Effector CD4-positive, alpha-beta T cell (primary cell): ENCODE measurements around the gene ABHD17A.
"Not testable (repeated sequence)": the region's sequence is repeated elsewhere in the genome, so short reads cannot be mapped to it uniquely, and the experiment has no call there.

Experiments
- DNase-seq: peaks from one replicate; pipeline ENCODE4 v3.0.0-alpha.2; 2020

ABHD17A gene

GRCh38 chr19:1880611-1881392, 4.5 kb downstream of the ABHD17A start:
- DNase-seq = no peak

DNA sequence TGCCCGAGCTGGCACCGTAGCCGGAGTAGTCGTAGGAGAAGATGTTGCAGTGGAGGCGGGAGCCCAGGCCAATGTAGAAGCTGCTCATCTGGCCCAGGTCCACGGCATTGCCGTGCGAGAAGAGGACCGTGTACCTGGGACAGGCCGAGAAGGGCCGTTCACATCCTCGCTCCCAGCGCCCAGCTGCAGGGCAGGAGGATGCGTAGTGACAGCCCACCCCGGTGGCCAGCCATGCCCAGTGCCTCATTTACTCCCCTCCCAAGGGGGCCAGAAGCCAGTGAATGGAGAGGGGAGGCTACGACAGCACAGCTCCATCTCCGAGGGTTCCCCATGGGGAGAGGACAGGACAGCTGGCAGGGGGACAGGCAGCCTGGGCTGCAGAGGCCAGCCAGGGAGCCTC, 5.3 kb downstream of the ABHD17A start:
- not testable (repeated sequence) for DNase-seq

DNA sequence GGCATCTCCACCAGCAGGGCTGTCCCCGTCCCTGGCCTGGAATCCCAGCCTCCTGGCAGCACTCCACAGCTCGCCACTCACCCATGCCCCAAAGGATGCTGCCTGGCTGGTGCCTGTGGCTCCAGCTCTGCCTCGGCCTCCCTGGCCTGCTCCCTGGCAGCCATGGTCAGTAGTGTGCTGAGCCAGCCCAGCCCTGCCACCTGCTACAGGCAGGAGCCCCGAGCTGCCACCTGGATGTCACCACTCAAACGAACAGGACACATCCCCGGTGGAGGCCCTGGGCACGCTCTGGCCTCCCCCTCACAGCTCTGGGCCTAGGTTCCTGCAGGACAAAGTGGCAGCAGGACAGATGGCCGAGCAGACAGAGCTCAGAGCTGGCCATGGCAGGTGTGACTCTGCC, 6.7 kb downstream of the ABHD17A start:
- DNase-seq = not testable (repeated sequence)

- DNase-seq = not testable (repeated sequence)
These were observed 8.0 kb downstream of the ABHD17A start for GRCh38 chr19:1877280-1877660.

GRCh38 chr19:1876496-1877279, 8.6 kb downstream of the ABHD17A start:
- not testable (repeated sequence) for DNase-seq

- DNase-seq = peak; percentile 82
These were observed 9.4 kb downstream of the ABHD17A start for GRCh38 chr19:1875646-1876495.

DNA sequence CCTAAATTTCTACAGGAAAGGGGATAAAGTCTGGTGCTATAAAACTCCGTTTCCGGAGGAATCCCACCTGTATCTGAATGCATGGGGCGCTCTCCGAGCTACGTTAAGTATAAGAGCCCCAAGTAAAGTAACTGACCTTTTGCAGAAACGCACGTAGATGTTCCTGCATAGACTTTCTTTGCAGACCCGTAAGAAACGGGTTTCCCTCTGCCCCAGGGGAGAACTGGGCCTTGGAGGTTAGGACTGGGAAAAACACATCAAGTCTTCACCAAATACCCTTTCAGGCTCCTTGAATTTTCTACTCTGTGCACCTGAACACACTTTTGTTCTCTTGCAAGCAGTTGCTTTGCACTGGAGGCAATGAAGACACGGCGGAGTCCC, 10.0 kb downstream of the ABHD17A start:
- not testable (repeated sequence) for DNase-seq

GRCh38 chr19:1874554-1875185, 10.6 kb downstream of the ABHD17A start:
- DNase-seq = peak; percentile 43

GRCh38 chr19:1873524-1874473, 11.5 kb downstream of the ABHD17A start:
- no peak for DNase-seq

- no peak for DNase-seq
These were observed 12.3 kb downstream of the ABHD17A start for GRCh38 chr19:1872807-1873523.

GRCh38 chr19:1871630-1872029, 13.7 kb downstream of the ABHD17A start:
- DNase-seq = no peak

DNA sequence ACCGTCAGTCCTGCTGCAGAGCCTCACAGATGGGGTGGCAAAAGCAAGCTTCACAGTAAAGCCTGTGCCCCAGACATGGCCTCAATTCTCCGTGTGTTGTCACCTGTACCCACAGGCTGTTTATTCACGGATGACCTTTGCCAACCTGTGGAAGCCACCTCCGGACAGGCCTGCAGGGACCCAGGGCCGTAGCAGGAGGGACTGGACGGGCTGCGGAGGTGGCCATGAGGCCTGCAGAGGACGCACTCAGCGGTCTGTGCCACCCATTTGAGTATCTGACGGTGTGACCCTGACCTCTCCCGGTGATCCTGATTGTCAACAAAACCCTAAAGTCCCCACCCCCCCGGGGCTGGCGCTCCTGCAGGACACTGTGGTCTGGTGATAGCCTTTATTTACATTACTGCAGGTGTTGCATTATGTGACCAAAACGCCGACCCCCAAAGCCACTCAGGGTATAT, 14.1 kb downstream of the ABHD17A start:
- DNase-seq = no peak

DNA sequence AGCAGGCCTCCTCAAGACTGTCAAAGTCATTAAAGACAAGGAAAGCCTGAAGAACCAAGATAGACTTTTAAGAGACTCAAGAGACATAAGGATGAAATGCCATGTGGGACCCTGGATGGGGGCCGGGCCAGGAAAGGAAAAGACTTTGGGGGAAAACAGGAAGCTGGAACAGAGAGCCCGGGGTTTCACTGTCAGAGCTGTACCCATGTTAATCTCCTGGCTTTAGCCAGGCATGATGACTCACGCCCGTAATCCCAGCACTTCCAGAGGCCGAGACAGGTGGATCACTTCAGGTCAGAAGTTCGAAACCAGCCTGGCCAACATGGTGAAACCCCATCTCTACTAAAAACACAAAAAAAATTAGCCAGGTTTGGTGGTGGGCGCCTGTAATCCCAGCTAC, 16.3 kb downstream of the ABHD17A start:
- DNase-seq = no peak

GRCh38 chr19:1867349-1867724, 18.0 kb downstream of the ABHD17A start:
- DNase-seq = no peak

GRCh38 chr19:1866693-1867348, 18.5 kb downstream of the ABHD17A start:
- no peak for DNase-seq

GRCh38 chr19:1865172-1866010, 19.9 kb downstream of the ABHD17A start:
- no peak for DNase-seq

- peak; percentile 38 for DNase-seq
These were observed 20.7 kb downstream of the ABHD17A start for GRCh38 chr19:1864480-1865171.

DNA sequence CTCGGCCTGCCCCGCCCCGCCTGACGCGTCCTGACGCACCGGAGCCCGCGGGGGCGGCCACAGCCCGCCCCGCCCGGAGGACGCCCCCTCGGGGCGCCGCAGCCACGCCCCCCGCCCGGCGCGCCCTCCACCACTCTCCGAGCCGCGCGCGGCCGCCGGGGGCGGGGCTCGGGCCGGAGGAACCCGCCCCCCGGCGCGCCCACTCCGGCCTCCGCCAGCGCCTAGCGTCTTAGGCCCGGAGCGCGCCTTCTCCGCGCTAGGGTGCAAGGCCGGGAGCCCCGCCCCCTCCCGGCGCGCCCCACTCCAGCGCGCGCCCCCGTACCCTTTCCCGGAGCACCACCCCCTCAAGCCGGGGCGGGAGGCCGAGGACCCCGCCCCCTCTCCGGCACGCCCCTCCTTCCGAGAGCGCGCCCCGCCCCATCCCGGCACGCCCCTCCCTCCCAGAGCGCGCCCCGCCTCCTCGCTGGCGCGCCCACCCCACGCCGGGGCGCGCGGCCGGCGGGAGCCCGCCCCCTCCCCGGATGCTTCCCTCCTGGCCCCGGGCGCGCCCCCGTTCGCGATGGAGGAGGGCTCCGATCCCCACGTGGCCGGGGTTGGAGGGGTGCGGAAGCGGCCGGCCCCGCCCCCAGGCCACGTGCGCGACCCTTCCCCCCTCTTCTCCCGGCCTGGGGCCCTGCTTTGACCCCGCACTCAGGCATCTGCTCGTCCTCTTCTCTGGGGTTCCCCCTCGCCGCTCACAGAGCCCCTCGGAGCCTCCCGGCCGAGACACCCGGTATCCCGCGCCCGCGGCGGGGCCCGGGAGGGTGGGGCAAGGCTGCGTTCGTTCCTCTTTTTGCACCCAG, 21.4 kb downstream of the ABHD17A start:
- DNase-seq = peak; percentile 90
